DMS 273 treated with DMSO at 0.1 percent for 48 hours (cell line): Measurements from ENCODE around the gene PRDM10.
"Not testable (repeated sequence)": the region's sequence is repeated elsewhere in the genome, so short reads cannot be mapped to it uniquely, and the experiment has no call there.

Source experiments
- DNase-seq: peaks from one replicate; lab custom pipeline; 2025; lab: John Stamatoyannopoulos, UW

PRDM10 gene

GRCh38 chr11:129894278-129895125 is 108.1 kb downstream of the PRDM10 start:
- no peak for DNase-seq

DNA sequence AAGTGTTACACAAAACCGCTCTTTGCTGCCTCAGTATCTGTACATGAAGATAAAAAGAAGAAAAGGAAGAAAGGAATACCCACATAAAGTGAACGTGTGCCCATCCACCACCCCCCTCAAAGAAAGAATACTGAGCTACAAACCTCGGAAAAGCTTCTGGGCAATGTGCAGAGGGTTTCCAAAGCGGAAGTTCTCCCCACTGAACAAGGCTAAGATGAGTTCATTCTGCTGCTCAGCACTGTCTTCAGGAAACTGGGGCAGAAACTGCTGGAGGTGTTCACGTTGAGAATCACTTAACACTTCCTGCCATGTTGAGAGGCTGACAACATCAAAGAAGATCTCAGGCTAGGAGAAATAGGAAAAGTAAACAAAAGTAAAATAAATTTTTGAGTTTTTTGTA is 114.2 kb downstream of the PRDM10 start:
- DNase-seq: no peak

DNA sequence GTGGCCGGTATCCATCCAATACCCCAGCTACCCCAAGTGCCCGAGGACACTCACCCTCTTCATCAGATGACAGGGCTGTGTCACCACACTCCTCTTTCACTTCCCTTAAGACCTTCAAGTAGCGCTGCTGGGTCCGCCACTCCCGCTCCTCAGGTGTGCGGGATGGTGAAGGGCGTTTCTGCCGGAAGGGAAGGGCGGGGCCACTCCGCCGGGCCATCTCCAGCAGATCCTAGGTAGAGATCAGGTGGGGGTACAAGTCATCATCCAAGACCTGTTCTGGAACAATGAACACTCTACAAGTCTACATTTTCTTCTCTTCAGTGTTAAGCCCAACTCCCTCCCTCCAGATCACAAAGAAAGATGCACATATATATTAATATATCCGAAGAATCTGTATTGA is 117.3 kb downstream of the PRDM10 start:
- no peak for DNase-seq

- no peak for DNase-seq
These were observed 118.1 kb downstream of the PRDM10 start for GRCh38 chr11:129884581-129884980.

DNA sequence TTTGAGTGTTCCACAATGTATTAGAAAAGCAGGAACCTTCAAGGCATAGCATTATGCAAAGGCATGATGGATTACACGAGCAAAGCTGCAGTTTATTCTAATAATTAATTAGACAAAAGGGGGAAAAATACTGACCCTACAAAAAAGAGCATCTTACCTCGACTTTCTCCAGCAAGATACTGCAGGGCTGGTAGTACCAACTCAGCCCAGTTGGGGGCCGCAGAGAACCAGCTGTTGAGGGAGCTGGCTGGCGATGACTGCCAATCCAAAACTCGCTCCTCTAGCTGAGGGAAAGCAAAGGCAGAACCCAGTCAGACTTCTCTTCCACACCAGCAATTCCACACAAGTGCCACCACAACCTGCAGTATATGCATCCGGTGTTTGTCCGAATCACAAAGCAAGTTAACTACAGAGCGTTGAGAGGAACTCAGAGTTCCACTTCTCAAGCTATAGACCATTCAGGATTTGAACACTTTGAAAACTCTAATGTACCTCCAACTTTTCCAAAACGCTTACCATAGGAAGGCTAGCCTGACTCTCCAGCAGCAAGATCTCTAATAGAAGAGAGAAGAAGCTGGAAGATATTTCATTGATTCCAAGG is 121.0 kb downstream of the PRDM10 start:
- DNase-seq: no peak

DNA sequence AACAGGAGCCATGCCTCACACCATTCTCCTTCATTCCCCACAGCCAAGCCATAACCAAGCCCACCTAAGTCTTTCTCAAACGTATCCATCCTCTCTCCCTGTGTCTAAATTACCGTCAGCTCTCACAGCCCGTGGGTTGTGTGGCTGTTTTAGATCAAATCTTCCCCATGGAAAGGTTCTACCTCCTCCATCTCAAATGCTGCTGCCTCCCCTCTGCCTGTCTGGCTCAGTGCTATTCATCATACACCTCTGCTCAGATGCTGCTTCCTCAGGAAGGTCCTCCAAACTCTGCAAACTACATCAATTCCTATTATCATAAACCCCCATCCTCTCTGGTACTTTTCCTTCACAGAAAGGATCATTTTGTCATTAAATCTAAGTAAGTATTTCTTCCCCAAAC is 122.3 kb downstream of the PRDM10 start:
- DNase-seq: no peak

GRCh38 chr11:129871914-129872313 is 130.7 kb downstream of the PRDM10 start:
- DNase-seq: no peak

- DNase-seq: not testable (repeated sequence)
These were observed 134.0 kb downstream of the PRDM10 start for GRCh38 chr11:129868626-129869025.

GRCh38 chr11:129866311-129866710 is 136.3 kb downstream of the PRDM10 start:
- DNase-seq: no peak

DNA sequence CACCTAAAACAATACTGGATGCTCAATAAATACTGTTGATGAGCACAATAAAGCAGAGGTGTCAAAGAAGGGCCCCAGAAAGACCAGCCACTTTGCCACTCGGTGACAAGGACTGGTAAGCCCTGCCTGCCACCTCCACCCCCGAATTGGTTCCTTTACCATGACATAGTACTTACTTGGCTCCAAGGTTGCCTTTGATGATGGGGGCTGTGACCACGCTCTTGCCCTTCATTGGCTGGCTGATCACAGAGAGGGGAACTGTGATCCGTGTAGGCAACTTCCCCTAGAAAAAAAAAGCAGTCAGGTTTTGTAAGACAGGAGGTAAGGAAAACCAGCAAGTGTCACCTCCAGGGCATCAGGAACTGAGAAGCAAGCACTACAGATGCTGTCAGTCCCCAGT is 136.9 kb downstream of the PRDM10 start:
- no peak for DNase-seq

GRCh38 chr11:129864811-129865210 is 137.8 kb downstream of the PRDM10 start:
- no peak for DNase-seq

- no peak for DNase-seq
These were observed 140.7 kb downstream of the PRDM10 start for GRCh38 chr11:129861702-129862522.

DNA sequence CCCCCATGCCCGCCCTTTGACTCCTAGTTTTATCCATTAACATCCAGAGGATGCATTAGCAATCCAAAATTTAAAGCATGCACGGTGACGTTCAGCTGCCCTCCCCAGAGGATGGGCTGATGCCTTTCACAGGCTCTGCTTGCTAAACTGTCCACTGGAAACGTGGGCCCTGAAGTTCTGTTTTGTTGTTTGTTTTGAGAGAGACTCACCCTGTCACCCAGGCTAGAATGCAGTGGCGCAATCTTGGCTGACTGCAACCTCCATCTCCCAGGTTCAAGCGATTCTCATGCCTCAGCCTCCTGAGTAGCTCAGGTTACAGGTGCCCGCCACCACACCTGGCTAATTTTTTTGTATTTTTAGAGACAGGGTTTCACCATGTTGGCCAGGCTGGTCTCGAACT is 146.6 kb downstream of the PRDM10 start:
- DNase-seq: no peak

DNA sequence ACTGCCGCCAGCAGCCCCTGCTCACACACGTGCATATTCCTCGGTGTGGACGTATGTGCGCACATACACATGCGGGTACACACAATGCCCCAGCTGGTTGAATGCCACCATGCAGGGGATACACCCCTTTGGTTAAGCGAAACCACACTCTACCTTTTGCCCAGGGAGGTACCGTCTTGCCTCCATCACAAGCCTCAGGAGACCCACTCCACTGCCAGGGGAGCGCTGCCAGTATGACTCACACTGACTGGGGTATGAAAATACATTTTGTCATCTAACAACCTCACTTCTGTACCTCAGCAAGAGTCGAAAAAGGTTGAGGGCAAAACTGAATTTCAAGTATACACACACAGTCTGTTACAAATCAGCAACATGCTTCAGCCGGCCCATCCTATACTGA is 147.5 kb downstream of the PRDM10 start:
- no peak for DNase-seq

DNA sequence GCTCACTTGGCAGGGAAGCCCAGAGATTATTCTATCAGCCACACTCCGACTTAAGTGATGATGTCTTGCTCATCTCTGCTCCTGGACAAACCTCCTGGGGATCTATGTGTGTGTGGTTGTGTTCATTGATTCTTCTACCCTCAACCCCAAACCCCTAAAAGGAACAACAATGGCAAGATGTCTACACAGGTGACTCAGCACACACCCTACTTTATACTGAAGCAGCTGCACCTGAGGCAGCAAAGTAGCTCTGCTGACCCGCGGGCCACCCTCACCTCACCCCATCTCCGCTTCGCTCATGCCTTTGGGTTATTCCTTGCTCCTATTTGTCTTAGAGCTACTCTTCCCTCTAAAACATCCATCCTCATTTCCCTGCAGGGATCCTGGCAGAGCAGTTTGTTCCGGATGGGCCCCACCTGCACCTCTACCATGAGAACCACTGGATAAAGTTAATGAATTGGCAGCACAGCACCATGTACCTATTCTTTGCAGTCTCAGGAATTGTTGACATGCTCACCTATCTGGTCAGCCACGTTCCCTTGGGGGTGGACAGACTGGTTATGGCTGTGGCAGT is 148.3 kb downstream of the PRDM10 start:
- DNase-seq: no peak

DNA sequence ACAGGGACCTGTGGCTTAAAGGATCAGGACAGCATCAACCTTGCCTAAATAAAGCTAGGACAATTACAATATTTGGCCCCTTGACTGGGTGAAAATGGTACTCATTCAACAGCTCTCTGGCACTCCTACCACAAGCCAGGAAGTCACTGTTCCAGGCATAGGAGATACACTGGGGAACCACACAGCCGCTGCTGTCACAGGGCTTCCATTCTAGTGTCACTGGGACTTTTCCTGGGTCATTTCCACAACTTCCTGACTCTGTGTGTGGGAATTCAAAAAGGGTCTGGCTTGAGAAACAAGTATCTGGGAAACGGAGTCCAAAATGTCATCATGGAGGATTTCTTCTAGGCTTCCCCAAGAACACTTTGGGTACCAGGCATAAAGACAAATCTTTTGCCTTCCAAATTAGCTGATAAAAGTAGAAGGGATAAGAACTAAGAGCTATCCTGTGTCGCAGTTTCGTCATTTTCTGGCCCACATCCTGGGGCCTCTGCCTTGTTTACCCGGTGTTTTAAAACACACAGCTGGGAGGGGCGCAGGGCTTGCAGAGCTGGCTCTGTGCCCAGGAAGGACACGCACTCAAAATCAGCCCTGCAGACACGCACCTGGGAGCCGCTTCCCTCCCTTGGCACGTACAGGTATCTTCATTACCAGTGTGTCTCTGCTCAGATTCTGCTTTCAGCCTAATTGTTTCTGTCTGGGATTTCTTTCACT is 149.0 kb downstream of the PRDM10 start:
- DNase-seq: no peak

DNA sequence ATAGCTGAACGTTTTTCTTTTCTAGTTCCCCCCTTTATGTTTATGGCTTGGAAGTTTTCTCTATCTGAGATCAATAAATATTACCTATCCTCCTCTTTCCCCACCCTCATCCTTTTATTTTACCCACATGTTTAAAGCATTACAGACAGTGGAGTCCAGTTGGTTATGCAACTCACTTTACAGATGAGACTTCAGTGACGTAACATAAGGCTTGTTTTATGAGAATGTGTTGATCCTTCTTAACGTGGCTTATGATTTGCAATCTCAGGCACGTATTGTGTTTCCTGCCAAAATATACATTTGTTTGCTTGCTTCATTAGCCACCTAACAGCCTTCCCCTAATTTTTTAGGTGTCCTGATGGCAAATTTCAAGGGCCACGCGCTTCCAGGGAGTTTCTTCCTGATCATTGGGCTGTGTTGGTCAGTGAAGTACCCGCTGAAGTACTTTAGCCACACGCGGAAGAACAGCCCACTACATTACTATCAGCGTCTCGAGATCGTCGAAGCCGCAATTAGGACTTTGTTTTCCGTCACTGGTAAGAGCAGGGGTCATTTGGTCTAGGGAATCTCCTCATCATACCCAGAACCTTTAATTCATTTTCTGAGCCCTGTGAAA is 150.4 kb downstream of the PRDM10 start:
- no peak for DNase-seq
